Right cardiac atrium (tissue), 5 donors: ENCODE data around the gene GPC6. TPM values are rescaled to one million over a fixed set of nuclear protein-coding genes. Genes with fewer than 3 reads are reported as not detected.
A peak's percentile ranks its signal among the peaks of the same experiment; 100 is the strongest.

Experiments
- ATAC-seq, 2 donors: fragments of 200-7000 bp; cut with Tn5 transposase; one replicate each; pipeline versions ENCODE4 v1.8.0 to v1.9.1; 2020; ENCODE audit warnings: moderate library complexity in 2 of 2, mild to moderate bottlenecking in 1 of 2
- DNase-seq, 3 donors: peaks; one replicate each; pipeline ENCODE4 v3.0.0-alpha.2; 2020
- H3K27ac ChIP-seq: one replicate; pipeline ENCODE4 v1.5.1; 2013; ENCODE audit warnings: mild to moderate bottlenecking, low read length, control low read depth, moderate library complexity
- H3K27me3 ChIP-seq: one replicate; pipeline ENCODE4 v1.6.1; 2013; ENCODE audit not compliant: control insufficient read depth, insufficient read depth
- H3K4me1 ChIP-seq: one replicate; pipeline ENCODE4 v1.6.1; 2013; ENCODE audit warnings: low read length; ENCODE audit not compliant: control insufficient read depth, insufficient read depth
- H3K4me3 ChIP-seq: one replicate; pipeline ENCODE4 v1.5.1; 2013; ENCODE audit warnings: low read length, control low read depth
- H3K9me3 ChIP-seq: one replicate; pipeline ENCODE4 v1.6.1; 2013; ENCODE audit warnings: low read length; ENCODE audit not compliant: control insufficient read depth
- WGBS: extraction: QIAGEN DNeasy Blood & Tissue Kit; methylation state at CpG from one replicate; pipeline ENCODE4 v1.1.7; 2013; 5-methylcytosine and 5-hydroxymethylcytosine counted together
- intact Hi-C, 4 donors: fragments of 100-400 bp; cut with DNase I; formaldehyde crosslinking; loops; one replicate each; pipeline versions ENCODE4 v1.11.0 to v1.14.0; 2022 to 2023
- polyA plus RNA-seq: library from polyadenylated mRNA; stranded (reverse); fragments of 200-250 nt; gene quantifications from one replicate; pipeline ENCODE4 v1.2.3, GENCODE V29; 2013
- total RNA-seq, 4 donors: library from RNA; stranded (reverse); fragmentation: NEBNext Ultra II Directional; extraction: Animal tissue kit (Norgen Biotek cat#: 25700); gene quantifications; one replicate each; pipeline ENCODE4 v1.2.1, GENCODE V29; 2021
- donor health status: healthy with polysubstance abuse.
- donor health status: DM: no; HTN: yes; CAD: no.
- donor health status: DM: no; HTN: no; CAD: no.
- donor health status: DM: no; HTN: yes; CAD: no; lungs with severe emphysema.
- donor health status: DM: yes; HTN: yes; CAD: no.

GPC6 gene
- total and polyA plus RNA-seq, 5 donors, result 1.5 to 11.0 (median 5.3) TPM

DNA sequence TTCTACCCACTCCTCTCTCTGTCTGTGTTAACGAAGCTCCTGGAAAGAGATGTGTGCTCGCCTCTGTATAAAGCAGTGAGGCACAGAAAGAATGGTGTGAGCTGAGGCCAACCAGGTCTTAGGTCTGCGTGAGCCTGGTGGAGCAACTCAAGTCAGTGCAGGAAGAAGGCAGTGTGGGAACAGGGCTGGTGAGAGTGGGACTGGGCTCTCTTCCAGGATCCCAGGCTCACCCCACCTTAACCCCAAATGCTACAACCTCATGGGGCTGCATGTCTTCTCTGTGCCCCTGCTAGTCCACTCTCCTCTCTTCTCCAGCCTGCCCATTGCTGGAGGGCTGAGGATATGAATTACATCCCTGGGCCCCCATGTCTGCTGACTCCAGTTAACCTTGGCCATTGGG, 1125.5 kb downstream of the GPC6 start:
- intact Hi-C loops, result no loop called here
- WGBS, result 78% methylated on average over 3 of the region's 3 CpGs

DNA sequence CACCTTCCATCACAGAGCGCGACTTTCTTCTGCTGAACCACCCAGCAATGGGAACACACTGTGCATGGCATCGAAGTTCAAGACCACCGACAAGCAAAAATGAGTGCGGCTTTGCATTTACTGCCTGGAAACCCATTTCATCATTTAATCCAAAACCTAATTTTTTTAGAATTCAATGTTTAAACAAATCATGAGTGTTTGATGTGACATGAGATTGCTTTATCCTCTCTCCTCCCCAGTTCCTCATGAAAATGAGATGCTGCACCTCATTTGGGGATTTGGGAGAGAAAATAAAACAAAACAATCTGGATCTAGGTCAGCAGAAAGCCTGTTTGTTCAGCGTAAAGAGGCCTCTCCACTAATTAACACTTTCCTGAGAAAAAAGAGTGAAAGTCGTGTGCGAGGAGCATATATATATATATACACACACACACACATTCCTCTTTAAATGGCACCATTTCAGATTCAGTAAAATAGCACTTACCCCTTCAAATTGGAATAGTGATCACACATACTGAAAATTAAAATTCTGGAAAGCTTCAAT, 1126.6 kb downstream of the GPC6 start:
- DNase-seq, result no peak
- ATAC-seq, result no peak

More for the DNA sequence above, 1125.5 kb downstream of the GPC6 start:
- H3K27me3 ChIP-seq, result no peaks in the 10 kb centered on the region
- H3K4me1 ChIP-seq, result no peaks in the 10 kb centered on the region
- DNase-seq (no peak), ATAC-seq (no peak)
- no peak overlapping the region for H3K27ac ChIP-seq
- H3K4me3 ChIP-seq, result no peak overlapping the region
- no peaks in the 10 kb centered on the region for H3K9me3 ChIP-seq

DNA sequence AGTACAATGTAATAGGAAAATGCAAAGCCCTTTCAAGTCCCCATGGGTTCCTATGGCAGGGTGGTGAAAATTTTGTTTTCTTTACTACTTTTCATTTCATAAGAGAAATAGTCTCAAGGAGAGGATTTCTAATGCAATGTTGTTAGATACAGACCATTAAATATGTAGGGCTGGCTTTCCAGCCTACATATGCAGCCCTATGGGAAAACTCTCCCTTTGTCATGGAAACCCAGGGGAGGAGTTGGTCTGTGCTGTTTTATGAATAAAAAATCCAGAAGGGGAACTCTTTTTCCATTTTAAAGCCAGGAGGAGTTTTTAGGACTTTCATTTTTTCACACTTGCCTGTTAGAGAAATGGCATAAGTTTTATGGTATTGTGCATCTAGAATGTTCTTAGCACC, 1133.3 kb downstream of the GPC6 start:
- no peaks in the 10 kb centered on the region for H3K27me3 ChIP-seq
- ATAC-seq (no peak), DNase-seq (no peak)
- no peak overlapping the region for H3K27ac ChIP-seq
- H3K4me3 ChIP-seq, result no peak overlapping the region
- no peaks in the 10 kb centered on the region for H3K9me3 ChIP-seq
- intact Hi-C loops, result no loop called here
- no peaks in the 10 kb centered on the region for H3K4me1 ChIP-seq

More for the DNA sequence above, 1126.6 kb downstream of the GPC6 start:
- no peaks in the 10 kb centered on the region for H3K4me1 ChIP-seq
- intact Hi-C loops, result no loop called here
- no peak overlapping the region for H3K27ac ChIP-seq
- no peaks in the 10 kb centered on the region for H3K9me3 ChIP-seq
- H3K4me3 ChIP-seq, result no peak overlapping the region
- WGBS, result 94% methylated on average over 8 of the region's 8 CpGs
- H3K27me3 ChIP-seq, result no peaks in the 10 kb centered on the region

DNA sequence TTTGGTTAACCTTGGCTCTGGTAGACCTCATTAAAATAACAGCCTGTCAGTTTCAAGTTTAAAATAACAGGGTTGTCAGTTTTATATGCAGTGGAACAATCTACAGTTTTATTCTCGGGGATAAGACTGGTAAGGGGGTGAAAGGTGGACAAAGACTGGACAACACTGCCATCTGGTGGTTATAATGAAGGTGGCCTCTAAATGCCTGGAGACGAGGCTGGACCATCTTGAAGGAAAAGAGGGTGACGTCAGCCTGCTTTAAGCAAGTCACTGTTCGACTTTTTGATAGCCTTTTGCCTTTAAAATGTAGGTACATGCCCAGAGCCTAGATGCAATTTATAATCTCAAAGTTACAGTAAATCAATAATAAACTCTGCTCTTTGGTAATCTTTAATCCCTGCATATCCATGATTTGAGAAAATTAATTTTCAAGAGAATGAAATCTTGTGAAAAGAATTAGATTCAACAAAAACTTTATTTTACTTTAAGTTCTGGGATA, 1135.9 kb downstream of the GPC6 start:
- Histone ChIP-seq H3K9me3 (no peaks in the 10 kb centered on the region), H3K4me1 (no peaks in the 10 kb centered on the region), H3K27ac (no peak overlapping the region), H3K27me3 (no peaks in the 10 kb centered on the region), H3K4me3 (no peak overlapping the region)
- peak; percentile 91 to 94 for ATAC-seq
- DNase-seq, result peak; percentile 21 to 60 (median 36)
- WGBS, result under 1% methylated on average over 4 of the region's 4 CpGs
- intact Hi-C loops, result no loop called here

DNA sequence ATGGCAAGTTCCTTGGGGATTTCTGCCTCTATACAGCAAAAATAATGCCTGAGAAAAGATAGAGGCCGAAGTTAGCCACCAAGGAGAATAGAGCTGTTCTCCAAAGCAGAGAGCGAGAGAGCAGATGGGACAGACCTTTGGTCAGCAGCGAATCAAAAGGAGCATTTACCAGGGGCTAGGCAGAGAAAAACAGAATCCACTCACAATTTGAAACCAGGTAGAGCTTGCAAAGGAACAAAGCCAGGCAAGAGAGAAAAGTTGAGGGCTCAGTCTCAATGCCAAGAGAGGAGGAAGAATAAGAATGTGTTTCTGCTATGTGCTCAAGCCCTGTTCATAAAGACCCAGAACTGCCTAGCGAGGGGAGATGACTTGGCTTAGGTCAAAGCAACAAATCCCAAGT, 1140.1 kb downstream of the GPC6 start:
- no peaks in the 10 kb centered on the region for H3K27me3 ChIP-seq
- no peak overlapping the region for H3K4me3 ChIP-seq
- DNase-seq, result no peak
- intact Hi-C loops, result no loop called here
- no peak for ATAC-seq
- 91% methylated on average over 4 of the region's 4 CpGs for WGBS
- no peaks in the 10 kb centered on the region for H3K9me3 ChIP-seq
- no peak overlapping the region for H3K27ac ChIP-seq
- no peaks in the 10 kb centered on the region for H3K4me1 ChIP-seq

DNA sequence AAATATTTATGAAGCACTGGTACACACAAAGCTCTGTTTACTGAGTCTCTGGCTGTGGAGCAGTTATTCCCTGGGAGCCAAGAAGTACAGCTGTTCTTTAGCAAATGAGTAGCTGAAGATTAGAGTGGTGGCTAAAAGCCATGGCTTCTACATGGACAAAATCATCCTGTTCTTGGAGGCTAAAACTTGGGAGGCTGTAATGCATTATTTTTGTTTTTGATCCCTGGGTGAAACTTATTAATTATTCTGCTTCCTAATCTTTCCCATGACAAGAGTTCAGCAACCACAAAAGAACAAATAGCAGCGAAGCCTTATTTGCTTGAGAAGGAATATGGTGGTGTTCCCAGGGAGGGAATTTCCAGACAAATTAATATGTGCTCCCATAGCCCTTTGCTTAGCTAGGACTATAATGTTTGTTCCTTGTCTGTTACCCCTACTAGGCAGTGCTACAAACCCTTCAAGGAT, 1143.4 kb downstream of the GPC6 start:
- peak; percentile 78 to 97 for ATAC-seq
- no peak overlapping the region for H3K27ac ChIP-seq
- WGBS, result 60% methylated on average over 1 of the region's 1 CpG

DNA sequence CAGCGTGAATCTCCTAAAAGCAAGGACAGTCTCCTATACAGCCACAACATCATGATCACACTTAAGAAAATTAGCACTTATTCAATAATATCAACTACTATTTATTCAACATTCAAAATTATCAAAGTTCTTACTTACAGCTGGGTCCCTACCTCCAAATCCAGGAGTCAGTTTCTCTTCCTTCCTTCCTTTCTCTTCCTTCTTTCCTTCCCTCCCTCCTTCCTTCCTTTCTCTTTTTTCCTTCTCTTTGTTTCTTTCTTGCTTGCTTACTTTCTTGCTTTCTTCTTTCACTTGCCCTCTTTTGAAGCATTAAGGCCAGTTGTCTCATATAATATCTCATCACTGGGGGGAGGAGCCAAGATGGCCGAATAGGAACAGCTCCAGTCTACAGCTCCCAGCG, 1145.2 kb downstream of the GPC6 start:
- intact Hi-C loops, result no loop called here
- no peaks in the 10 kb centered on the region for H3K4me1 ChIP-seq
- 94% methylated on average over 3 of the region's 3 CpGs for WGBS
- ATAC-seq, result no peak
- no peak overlapping the region for H3K4me3 ChIP-seq
- no peaks in the 10 kb centered on the region for H3K9me3 ChIP-seq
- no peak overlapping the region for H3K27ac ChIP-seq
- no peak for DNase-seq
- H3K27me3 ChIP-seq, result no peaks in the 10 kb centered on the region

More for the DNA sequence above, 1143.4 kb downstream of the GPC6 start:
- H3K27me3 ChIP-seq, result no peaks in the 10 kb centered on the region
- no peaks in the 10 kb centered on the region for H3K9me3 ChIP-seq
- H3K4me1 ChIP-seq, result no peaks in the 10 kb centered on the region
- no peak overlapping the region for H3K4me3 ChIP-seq
- intact Hi-C loops, result no loop called here
- peak in 2 of 3 donors; percentile 33 to 58 for DNase-seq

DNA sequence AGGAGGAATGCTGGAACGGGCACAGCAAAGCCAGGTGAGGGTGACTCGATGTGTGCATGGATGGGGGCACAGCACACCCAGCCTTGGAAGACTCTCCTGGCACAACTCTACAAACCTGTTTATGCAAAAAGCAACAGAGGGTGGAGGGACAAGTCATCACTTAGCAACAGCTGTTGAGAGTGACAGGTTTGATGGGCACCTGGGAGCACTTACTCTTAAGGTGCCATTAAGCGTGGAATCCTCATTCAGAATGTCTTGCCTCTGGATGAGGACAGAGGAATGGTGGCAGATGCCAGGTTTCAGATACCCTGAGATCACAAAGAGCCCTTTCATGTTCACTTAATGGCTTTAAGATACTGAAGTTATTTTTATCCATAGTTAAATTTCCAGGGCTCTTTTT, 1155.9 kb downstream of the GPC6 start:
- intact Hi-C loops, result no loop called here
- DNase-seq (no peak), ATAC-seq (no peak)
- 61% methylated on average over 3 of the region's 3 CpGs for whole genome bisulfite sequencing
- Histone ChIP-seq H3K27ac (no peak overlapping the region), H3K4me3 (no peak overlapping the region), H3K4me1 (peaks cover 3% of the 10 kb centered on the region), H3K27me3 (no peaks in the 10 kb centered on the region), H3K9me3 (no peaks in the 10 kb centered on the region)

DNA sequence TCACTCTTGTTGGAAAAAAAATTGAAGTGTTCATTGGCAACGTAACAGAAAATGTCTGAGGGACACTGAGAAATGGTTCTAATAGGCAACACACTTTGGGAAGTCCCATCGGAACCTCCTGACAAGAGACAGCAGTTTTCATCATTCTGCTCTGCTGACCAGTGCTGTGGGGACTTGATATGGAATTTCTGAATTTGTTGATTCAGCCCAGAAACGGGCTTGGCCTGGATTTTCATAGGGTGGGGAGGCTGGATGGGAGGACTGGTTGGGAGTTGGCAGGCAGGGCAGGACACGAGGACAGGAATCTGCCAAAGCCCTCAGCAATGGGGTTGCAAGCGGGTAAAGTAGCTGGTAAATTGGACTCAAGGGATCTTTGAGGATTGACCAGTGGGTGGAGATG, 1156.4 kb downstream of the GPC6 start:
- Histone ChIP-seq H3K4me1 (peaks cover 3% of the 10 kb centered on the region), H3K9me3 (no peaks in the 10 kb centered on the region), H3K4me3 (no peak overlapping the region), H3K27me3 (no peaks in the 10 kb centered on the region), H3K27ac (no peak overlapping the region)
- 59% methylated on average over 5 of the region's 5 CpGs for WGBS
- intact Hi-C loops, result no loop called here
- ATAC-seq, result peak; percentile 43 to 92
- peak; percentile 25 to 83 (median 81) for DNase-seq

DNA sequence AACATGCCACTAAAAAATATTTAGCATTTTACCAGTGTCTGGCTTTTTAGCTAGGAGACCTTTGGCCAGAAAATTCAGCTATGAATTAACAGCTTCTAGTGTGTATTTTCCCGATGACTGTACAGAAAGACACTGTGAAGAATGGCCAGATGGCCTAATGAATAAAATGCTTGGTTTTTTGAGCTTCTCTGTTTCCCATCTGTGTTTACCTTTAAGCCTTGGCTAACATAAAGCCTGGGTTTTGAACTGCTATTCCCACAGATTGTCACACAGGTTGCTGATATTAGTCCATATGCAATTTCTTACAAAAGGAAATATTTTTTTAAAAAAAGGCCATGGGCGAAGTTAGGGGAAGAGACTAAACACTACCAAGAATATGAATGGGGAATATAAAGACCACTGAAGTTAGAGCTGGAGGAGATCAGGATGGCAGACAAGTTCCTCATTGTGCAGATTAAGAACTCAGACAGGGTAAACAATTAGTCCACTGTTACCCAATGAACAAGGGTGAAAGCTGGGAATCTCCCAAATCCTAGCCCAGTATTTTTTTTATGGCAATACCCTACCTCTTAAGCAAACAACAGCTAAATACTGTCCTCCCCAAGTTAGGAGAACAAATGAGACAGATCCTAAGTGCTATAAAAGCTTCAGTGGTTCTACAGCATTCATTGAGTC, 1157.8 kb downstream of the GPC6 start:
- no peak for ATAC-seq
- no peaks in the 10 kb centered on the region for H3K9me3 ChIP-seq
- H3K27ac ChIP-seq, result no peak overlapping the region
- no peaks in the 10 kb centered on the region for H3K27me3 ChIP-seq
- peaks cover 3% of the 10 kb centered on the region for H3K4me1 ChIP-seq
- intact Hi-C loops, result no loop called here
- DNase-seq, result no peak
- no peak overlapping the region for H3K4me3 ChIP-seq
- 79% methylated on average over 2 of the region's 2 CpGs for WGBS

DNA sequence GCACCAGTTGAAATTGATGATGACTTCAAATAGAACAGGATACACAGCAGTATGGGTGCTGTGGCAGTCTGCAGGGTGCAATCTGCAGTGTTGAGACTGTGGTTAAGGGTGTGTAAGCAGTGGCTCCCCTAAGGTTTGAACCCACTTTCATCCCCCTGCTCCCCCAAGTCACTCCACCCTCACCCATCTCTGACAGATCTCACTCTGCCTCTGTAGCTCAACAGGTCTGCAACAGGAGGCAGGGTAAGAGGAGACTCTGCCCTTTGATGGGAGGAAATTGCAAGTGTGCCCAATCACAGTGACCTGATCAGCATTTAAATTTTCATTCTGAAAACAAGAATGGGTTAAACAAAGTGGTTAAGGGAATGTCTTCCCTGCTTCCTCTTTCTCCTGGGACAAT, 1160.4 kb downstream of the GPC6 start:
- intact Hi-C loops, result no loop called here

More for the DNA sequence above, 1160.4 kb downstream of the GPC6 start:
- H3K27ac ChIP-seq, result no peak overlapping the region
- peaks cover 3% of the 10 kb centered on the region for H3K4me1 ChIP-seq
- H3K27me3 ChIP-seq, result no peaks in the 10 kb centered on the region
- no peak overlapping the region for H3K4me3 ChIP-seq
- ATAC-seq (no peak), DNase-seq (no peak)
- H3K9me3 ChIP-seq, result no peaks in the 10 kb centered on the region
